A549 treated with AZD2906 at 1 μM for 4 hours (cell line): ENCODE results near the gene UNC119. TPM values are rescaled to one million over a fixed set of nuclear protein-coding genes. Genes with fewer than 3 reads are reported as not detected.

Source experiments
- total RNA-seq: library from RNA; stranded (reverse); fragments of 200-300 nt; extraction: Qiagen RNA extraction; gene quantifications from 5 replicates; pipeline ENCODE4 v1.2.3, GENCODE V29; 2022

UNC119 gene
- total RNA-seq = 22.8 to 31.0 TPM (median 29.7 TPM) in 5 replicates

DNA sequence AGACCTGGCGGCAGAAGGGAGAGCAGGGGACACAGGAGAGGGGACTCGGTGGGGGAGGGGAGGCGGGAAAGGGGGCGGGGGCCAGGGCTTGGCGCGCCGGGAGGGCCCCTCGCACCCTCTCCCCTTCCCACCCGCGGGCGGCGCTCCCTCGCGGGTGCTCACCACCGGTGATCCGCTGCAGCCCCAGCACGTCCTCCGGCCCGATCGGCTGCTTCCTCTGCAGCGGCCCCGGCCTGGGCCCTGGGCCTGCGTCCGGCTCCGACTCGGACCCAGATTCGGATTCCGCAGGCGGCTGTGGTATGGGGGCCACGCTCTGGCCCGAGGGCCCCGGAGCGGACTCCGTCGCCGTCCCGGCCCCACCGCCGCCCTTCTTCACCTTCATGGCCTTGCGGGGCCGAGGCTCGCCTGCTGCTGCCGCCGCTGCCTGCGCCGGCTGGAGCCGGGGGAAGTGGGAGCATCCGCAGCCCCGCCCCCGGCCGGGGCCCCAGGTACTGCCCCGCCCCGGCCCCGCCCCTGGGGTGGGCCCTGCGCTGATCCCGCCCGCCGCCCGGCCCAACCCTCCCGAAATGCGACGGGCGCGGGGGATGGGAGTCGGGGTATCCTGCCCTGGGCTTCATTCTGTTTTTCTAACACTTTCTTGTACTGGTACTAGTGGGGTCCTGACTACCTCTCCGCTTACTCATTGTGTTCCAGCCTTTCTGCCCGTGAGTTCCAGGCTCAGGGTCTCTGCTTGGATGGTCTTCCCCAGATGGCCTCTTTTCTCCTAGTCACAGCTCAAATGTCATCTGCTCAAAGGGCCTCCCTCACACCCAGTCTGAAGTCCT, at the start of gene UNC119:
TSS of gene UNC119 (minus strand) at position 449 of the 824 bp plus-strand sequence. CDS start at position 382, 67 bp downstream.

DNA sequence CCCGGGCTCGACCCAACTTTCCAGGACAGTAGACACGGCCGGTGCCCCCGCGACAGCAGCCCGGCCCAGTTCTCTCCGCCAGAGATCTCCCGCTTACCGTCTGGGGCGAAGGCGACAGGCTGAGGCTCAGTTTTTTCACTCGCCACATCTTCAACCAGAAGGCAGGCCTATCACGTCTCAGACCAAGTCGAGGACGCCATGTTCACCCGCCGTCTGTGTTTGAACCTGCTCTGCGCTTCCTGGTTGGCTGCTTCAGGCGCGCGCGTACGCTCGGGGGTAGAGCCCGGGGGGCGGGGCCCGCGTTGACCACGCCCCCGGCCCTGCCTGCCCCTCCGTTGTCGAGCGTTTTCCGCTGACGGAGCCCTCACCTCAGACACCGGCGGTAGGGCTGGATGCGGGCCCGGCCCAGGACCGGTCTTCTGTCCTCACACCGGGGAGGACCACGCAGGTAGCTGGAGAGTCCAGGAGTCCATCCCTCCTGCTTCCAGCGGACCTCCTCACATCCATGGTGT, 46.4 kb upstream of the UNC119 start, which contains the start of gene SPAG5:
TSS of gene SPAG5 (minus strand) at position 227 of the 512 bp plus-strand sequence. CDS start at position 148, 79 bp downstream.

GRCh38 chr17:28576758-28577465, 24.5 kb upstream of the UNC119 start, which contains the start of gene ALDOC:
Gene ALDOC (minus strand): TSS chr17:28576895. CDS start chr17:28575532, 1,363 bp downstream.

GRCh38 chr17:28571361-28572122, 19.1 kb upstream of the UNC119 start, which contains the start of gene PIGS:
Gene PIGS (minus strand): TSS chr17:28571524. CDS start chr17:28571496, 28 bp downstream.

DNA sequence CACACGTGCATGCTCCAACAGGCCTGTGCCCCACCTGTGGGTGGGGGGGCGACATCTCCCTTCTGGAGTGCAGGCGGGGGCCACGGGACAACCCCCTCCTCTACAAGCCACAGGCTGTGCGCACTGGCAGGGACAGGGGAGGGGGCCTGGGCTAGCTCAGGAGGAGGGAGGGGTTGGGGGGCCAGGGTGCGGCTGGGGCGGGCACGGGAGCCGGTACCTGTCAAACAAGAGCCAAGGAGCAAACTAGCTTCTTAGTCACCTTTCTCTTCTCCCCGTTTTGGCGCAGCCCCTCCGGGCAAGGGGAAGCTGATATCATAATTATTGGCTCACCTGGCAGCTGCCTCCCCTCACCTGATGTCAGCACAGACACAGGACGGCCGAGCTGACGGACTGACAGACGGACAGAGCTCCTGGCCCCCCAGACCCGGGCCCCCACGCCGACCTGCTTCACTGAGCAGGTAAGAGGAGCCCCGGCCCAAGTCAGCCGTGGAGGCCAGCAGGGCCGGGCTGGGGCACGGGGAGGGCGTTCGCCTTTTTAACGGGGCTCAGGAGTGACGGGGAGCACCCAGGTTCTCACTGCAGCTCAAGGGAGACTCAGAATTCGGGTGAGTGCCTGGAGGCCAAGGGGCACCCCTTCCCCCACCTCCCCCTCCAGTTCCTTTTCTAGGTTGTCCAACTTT, 46.3 kb downstream of the UNC119 start, which contains the start of gene FOXN1:
TSS of gene FOXN1 (plus strand) at position 363 of the 680 bp plus-strand sequence. CDS start 17,622 bp downstream, outside the sequence.

Other genes with a start within 250 kb of the UNC119 start
- gene TMEM97, start 233.4 kb downstream of the UNC119 start, total RNA-seq = 39.5 to 45.7 TPM (median 40.2 TPM) in 5 replicates
- 45.8 to 57.5 TPM (median 52.2 TPM) in 5 replicates for gene IFT20, start 217.2 kb downstream of the UNC119 start, total RNA-seq
- gene TNFAIP1, start 216.9 kb downstream of the UNC119 start, total RNA-seq = 41.0 to 50.2 TPM (median 46.4 TPM) in 5 replicates
- gene POLDIP2, start 195.1 kb downstream of the UNC119 start, total RNA-seq = 146 to 166 TPM (median 164 TPM) in 5 replicates
- gene SEBOX, start 187.4 kb downstream of the UNC119 start, total RNA-seq = not detected in 5 replicates
- 16.3 to 24.7 TPM (median 20.7 TPM) in 5 replicates for gene VTN, start 182.3 kb downstream of the UNC119 start, total RNA-seq
- 4.4 to 6.2 TPM (median 5.6 TPM) in 5 replicates for gene SARM1, start 180.9 kb downstream of the UNC119 start, total RNA-seq
- 15.0 to 19.0 TPM (median 17.1 TPM) in 5 replicates for gene SLC46A1, start 146.4 kb downstream of the UNC119 start, total RNA-seq
- 0.05 to 0.21 TPM (median 0.10 TPM) in 5 replicates for gene SLC13A2, start 79.0 kb downstream of the UNC119 start, total RNA-seq
- 0.02 to 0.07 TPM (median 0.03 TPM) in 3 of 5 replicates, not detected in the others for gene FOXN1, start 46.3 kb downstream of the UNC119 start, total RNA-seq
- 56.2 to 63.4 TPM (median 58.3 TPM) in 5 replicates for gene PIGS, start 18.9 kb upstream of the UNC119 start, total RNA-seq
- gene ALDOC, start 24.3 kb upstream of the UNC119 start, total RNA-seq = 1.3 to 2.4 TPM (median 2.0 TPM) in 5 replicates
- 62.3 to 70.8 TPM (median 69.3 TPM) in 5 replicates for gene SPAG5, start 46.4 kb upstream of the UNC119 start, total RNA-seq
- 2.7 to 3.6 TPM (median 2.9 TPM) in 5 replicates for gene RSKR, start 61.6 kb upstream of the UNC119 start, total RNA-seq
- gene BLTP2, start 92.5 kb upstream of the UNC119 start, total RNA-seq = 47.0 to 74.8 TPM (median 53.1 TPM) in 5 replicates
- 78.3 to 83.2 TPM (median 82.4 TPM) in 5 replicates for gene SDF2, start 109.3 kb upstream of the UNC119 start, total RNA-seq
- gene SUPT6H, start 109.6 kb upstream of the UNC119 start, total RNA-seq = 63.8 to 70.4 TPM (median 69.6 TPM) in 5 replicates
- 1.00 to 1.4 TPM (median 1.3 TPM) in 5 replicates for gene PROCA1, start 159.3 kb upstream of the UNC119 start, total RNA-seq
- 208 to 235 TPM (median 232 TPM) in 5 replicates for gene RAB34, start 165.2 kb upstream of the UNC119 start, total RNA-seq
- gene RPL23A, start 167.4 kb upstream of the UNC119 start, total RNA-seq = 1,734 to 2,333 TPM (median 2,200 TPM) in 5 replicates
- 28.7 to 45.6 TPM (median 42.9 TPM) in 5 replicates for gene TLCD1, start 173.6 kb upstream of the UNC119 start, total RNA-seq
- gene NEK8, start 176.2 kb upstream of the UNC119 start, total RNA-seq = 3.4 to 4.6 TPM (median 4.0 TPM) in 5 replicates
- 59.0 to 80.7 TPM (median 75.0 TPM) in 5 replicates for gene TRAF4, start 191.4 kb upstream of the UNC119 start, total RNA-seq